C4-2B (cell line): Measurements from ENCODE around the gene ATP6V1E1.

Experiments
- ZFX ChIP-seq: fragments of 450-650 bp; IDR thresholded peaks from 2 replicates; pipeline ENCODE4 v1.6.1; 2017
- TF ChIP-seq, protein P1 (sequence below): fragments of 450-650 bp; conservative IDR thresholded peaks from 2 replicates; pipeline ENCODE4 v1.5.1; 2017; ENCODE audit warnings: mild to moderate bottlenecking

DNA sequence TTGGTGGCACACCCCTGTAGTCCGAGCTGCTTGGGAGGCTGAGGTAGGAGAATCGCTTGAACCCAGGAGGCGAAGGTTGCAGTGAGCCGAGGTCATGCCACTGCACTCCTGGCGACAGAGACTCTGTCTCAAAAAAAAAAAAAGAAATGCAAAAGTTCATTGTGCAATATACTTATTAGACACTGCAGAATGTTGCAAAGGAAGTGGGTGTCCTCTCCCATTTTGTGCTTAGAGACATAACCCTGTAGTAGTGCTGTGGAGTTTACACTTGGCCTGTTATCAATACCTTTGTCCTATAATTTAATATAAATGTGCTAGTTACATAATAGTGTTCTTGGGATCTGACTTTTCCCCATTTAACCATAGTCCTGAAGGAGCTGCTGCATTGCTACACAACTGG, 19.4 kb upstream of the ATP6V1E1 start:
- TF ChIP-seq, protein P1, sequence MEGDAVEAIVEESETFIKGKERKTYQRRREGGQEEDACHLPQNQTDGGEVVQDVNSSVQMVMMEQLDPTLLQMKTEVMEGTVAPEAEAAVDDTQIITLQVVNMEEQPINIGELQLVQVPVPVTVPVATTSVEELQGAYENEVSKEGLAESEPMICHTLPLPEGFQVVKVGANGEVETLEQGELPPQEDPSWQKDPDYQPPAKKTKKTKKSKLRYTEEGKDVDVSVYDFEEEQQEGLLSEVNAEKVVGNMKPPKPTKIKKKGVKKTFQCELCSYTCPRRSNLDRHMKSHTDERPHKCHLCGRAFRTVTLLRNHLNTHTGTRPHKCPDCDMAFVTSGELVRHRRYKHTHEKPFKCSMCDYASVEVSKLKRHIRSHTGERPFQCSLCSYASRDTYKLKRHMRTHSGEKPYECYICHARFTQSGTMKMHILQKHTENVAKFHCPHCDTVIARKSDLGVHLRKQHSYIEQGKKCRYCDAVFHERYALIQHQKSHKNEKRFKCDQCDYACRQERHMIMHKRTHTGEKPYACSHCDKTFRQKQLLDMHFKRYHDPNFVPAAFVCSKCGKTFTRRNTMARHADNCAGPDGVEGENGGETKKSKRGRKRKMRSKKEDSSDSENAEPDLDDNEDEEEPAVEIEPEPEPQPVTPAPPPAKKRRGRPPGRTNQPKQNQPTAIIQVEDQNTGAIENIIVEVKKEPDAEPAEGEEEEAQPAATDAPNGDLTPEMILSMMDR = no peak
- TF ChIP-seq ZFX = no peak
